OCI-LY3 (cell line): ENCODE results near the gene CWC27.

ENCODE experiments used
- CTCF ChIP-seq: fragments of 200-600, 300-600 bp; sonication (generic); IDR thresholded peaks from 2 replicates; pipeline ENCODE4 v1.5.1; 2014; ENCODE audit warnings: antibody characterized with exemption, low read length, low read depth
- EZH2phosphoT487 ChIP-seq: fragments of 200-600 bp; shearing (Covaris generic); IDR thresholded peaks from 2 replicates; pipeline ENCODE4 v1.6.1; 2018; ENCODE audit warnings: antibody characterized with exemption, mixed run types, low read depth

DNA sequence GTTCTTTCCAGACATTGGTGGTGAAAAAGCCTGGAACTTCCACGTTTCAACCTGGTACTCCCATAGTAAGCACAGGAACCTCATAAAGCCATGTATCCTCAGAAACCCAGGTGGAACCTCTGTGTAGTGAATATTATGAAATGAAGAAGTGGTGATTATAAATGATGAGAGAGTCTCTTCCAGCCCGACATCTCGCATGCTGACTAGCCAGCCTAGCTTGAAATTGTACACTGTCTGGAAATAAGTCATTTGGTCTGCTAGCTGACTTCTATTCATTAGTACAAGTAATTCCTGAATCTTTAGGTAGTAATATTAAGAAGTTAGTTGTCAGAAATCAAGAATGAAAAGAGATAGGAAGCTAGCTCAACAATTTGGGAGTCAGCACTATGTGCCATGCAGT, 203.3 kb downstream of the CWC27 start:
- TF ChIP-seq CTCF, result no peak
- no peak for TF ChIP-seq EZH2phosphoT487
